CD4-positive, CD25-positive, alpha-beta regulatory T cell (primary cell): ENCODE results near the gene PPP1R17. TPM values are rescaled to one million over a fixed set of nuclear protein-coding genes. Genes with fewer than 3 reads are reported as not detected.

Source experiments
- ATAC-seq, 2 donors: fragments of 150-1000 bp; cut with Tn5 transposase; one replicate each; pipeline ENCODE4 v1.10.0; 2021; ENCODE audit warnings: low read depth in 2 of 2, moderate number of reproducible peaks in 2 of 2, moderate library complexity in 1 of 2
- DNase-seq, 3 donors: peaks; one replicate each; pipeline versions ENCODE4 v3.0.0 to v3.0.0-alpha.2; 2012 to 2022; ENCODE audit warnings: mixed read lengths in 1 of 3
- H3K27ac ChIP-seq: one replicate; pipeline ENCODE4 v1.7.0; 2013; ENCODE audit warnings: mild to moderate bottlenecking, low read length; ENCODE audit not compliant: insufficient read depth, poor library complexity, severe bottlenecking
- H3K27me3 ChIP-seq: one replicate; pipeline ENCODE4 v1.7.0; 2013; ENCODE audit warnings: low read length; ENCODE audit not compliant: control insufficient read depth, insufficient read depth
- H3K36me3 ChIP-seq: one replicate; pipeline ENCODE4 v1.7.0; 2013; ENCODE audit warnings: mild to moderate bottlenecking, low read length, moderate library complexity; ENCODE audit not compliant: control insufficient read depth, insufficient read depth
- H3K4me1 ChIP-seq: 2 replicates; pipeline ENCODE4 v1.7.0; 2013; ENCODE audit warnings: mild to moderate bottlenecking, low read length; ENCODE audit not compliant: insufficient read depth, control insufficient read depth, poor library complexity, severe bottlenecking
- H3K4me3 ChIP-seq: one replicate; pipeline ENCODE4 v1.7.0; 2013; ENCODE audit warnings: low read depth, mild to moderate bottlenecking, low read length, moderate library complexity
- H3K9me3 ChIP-seq, 2 experiments: 1 replicate in 1 of 2; 2 replicates in 1 of 2; pipeline ENCODE4 v1.7.0; 2013; ENCODE audit warnings: low read length in 2 of 2, mild to moderate bottlenecking in 1 of 2, moderate library complexity in 1 of 2; ENCODE audit not compliant: control insufficient read depth in 2 of 2
- H3K27ac Mint-ChIP-seq, 3 donors: one replicate each; pipeline ENCODE4 v1.8.0; 2020 to 2022; ENCODE audit warnings: mild to moderate bottlenecking in 3 of 3, mixed read lengths in 3 of 3, moderate library complexity in 2 of 3
- H3K27me3 Mint-ChIP-seq: one replicate; pipeline ENCODE4 v1.8.0; 2022; ENCODE audit warnings: mild to moderate bottlenecking, mixed read lengths
- H3K36me3 Mint-ChIP-seq: one replicate; pipeline ENCODE4 v1.8.0; 2020; ENCODE audit warnings: mixed read lengths
- H3K4me1 Mint-ChIP-seq, 4 donors: one replicate each; pipeline ENCODE4 v1.8.0; 2020 to 2022; ENCODE audit warnings: mixed read lengths in 4 of 4, mild to moderate bottlenecking in 1 of 4
- H3K4me3 Mint-ChIP-seq, 4 donors: one replicate each; pipeline ENCODE4 v1.8.0; 2020 to 2022; ENCODE audit warnings: mild to moderate bottlenecking in 4 of 4, mixed read lengths in 4 of 4, moderate library complexity in 3 of 4
- H3K9me3 Mint-ChIP-seq, 7 donors: one replicate each; pipeline ENCODE4 v1.8.0; 2020 to 2022; ENCODE audit warnings: mixed read lengths in 7 of 7, mild to moderate bottlenecking in 3 of 7, moderate library complexity in 2 of 7
- polyA plus RNA-seq, 4 donors: library from polyadenylated mRNA; unstranded; fragments of 300-500 nt; fragmentation: Illumina TruSeq; gene quantifications; one replicate each; pipeline ENCODE4 v1.2.3, GENCODE V29; 2021
- total RNA-seq: library from RNA; stranded (reverse); gene quantifications from one replicate; pipeline ENCODE4 v1.2.3, GENCODE V29; 2022

The PPP1R17 gene
- total RNA-seq (not detected), polyA plus RNA-seq (not detected)

GRCh38 chr7:31687024-31687748, at the start of gene PPP1R17:
Gene PPP1R17 (plus strand): TSS chr7:31687215. CDS start chr7:31692442, 5,227 bp downstream.
- H3K4me3 ChIP-seq: no peak within 1 kb of the TSS
- DNase-seq: no peak
- H3K27ac ChIP-seq: no peak within 1 kb of the TSS
- H3K36me3 ChIP-seq: no peaks in the 10 kb centered on the region
- no peaks in the 10 kb centered on the region for H3K27me3 ChIP-seq
- H3K4me1 ChIP-seq: no peaks in the 10 kb centered on the region
- Mint-ChIP-seq H3K4me3 (no peak within 1 kb of the TSS), H3K9me3 (peaks cover 0 to 3% (median 1%) of the 10 kb centered on the region in 7 donors), H3K36me3 (no peaks in the 10 kb centered on the region), H3K27ac (no peak within 1 kb of the TSS), H3K27me3 (peaks cover 7% of the 10 kb centered on the region), H3K4me1 (no peaks in the 10 kb centered on the region)
- no peak for ATAC-seq
- no peaks in the 10 kb centered on the region for H3K9me3 ChIP-seq

DNA sequence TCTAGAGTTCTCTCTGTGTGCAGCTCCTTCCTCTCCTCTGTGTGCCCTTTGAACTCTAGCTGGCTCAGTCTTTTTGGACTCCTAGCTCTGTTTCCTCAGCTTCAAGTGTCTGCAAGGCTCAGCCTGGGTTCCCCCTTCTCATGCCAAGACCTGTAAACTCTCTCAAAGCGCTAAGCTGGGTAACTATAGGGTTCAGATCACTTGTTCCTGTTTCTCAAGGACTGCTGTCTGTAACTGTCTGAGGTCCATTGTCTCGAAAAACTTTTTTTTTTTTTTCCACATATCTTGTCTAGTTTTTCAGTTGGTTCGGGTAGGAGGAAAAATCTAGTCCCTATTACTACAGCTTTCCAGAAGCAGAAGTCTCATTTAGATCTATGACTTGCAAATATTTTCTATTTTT, 46.6 kb upstream of the PPP1R17 start:
- Mint-ChIP-seq H3K4me3 (no peak overlapping the region), H3K4me1 (no peaks in the 10 kb centered on the region), H3K27ac (no peak overlapping the region), H3K9me3 (peaks cover 0 to 7% (median 0%) of the 10 kb centered on the region in 7 donors), H3K36me3 (no peaks in the 10 kb centered on the region), H3K27me3 (no peaks in the 10 kb centered on the region)
- H3K36me3 ChIP-seq: no peaks in the 10 kb centered on the region
- no peak overlapping the region for H3K4me3 ChIP-seq
- no peak overlapping the region for H3K27ac ChIP-seq
- no peaks in the 10 kb centered on the region for H3K9me3 ChIP-seq
- ATAC-seq (no peak), DNase-seq (no peak)
- H3K4me1 ChIP-seq: no peaks in the 10 kb centered on the region
- no peaks in the 10 kb centered on the region for H3K27me3 ChIP-seq

GRCh38 chr7:31642681-31643115, 44.3 kb upstream of the PPP1R17 start:
- Mint-ChIP-seq H3K4me1 (no peaks in the 10 kb centered on the region), H3K27me3 (no peaks in the 10 kb centered on the region), H3K4me3 (no peak overlapping the region), H3K9me3 (peaks cover 0 to 7% (median 0%) of the 10 kb centered on the region in 7 donors), H3K27ac (no peak overlapping the region), H3K36me3 (no peaks in the 10 kb centered on the region)
- Histone ChIP-seq H3K4me1 (no peaks in the 10 kb centered on the region), H3K36me3 (no peaks in the 10 kb centered on the region), H3K9me3 (no peaks in the 10 kb centered on the region), H3K4me3 (no peak overlapping the region), H3K27me3 (no peaks in the 10 kb centered on the region), H3K27ac (no peak overlapping the region)
- no peak for ATAC-seq
- DNase-seq: no peak

GRCh38 chr7:31646942-31647341, 40.1 kb upstream of the PPP1R17 start:
- H3K36me3 ChIP-seq: no peaks in the 10 kb centered on the region
- no peak overlapping the region for H3K4me3 ChIP-seq
- H3K9me3 ChIP-seq: no peaks in the 10 kb centered on the region
- H3K27me3 Mint-ChIP-seq: no peaks in the 10 kb centered on the region
- no peaks in the 10 kb centered on the region for H3K36me3 Mint-ChIP-seq
- no peaks in the 10 kb centered on the region for H3K4me1 ChIP-seq
- peaks cover 0 to 7% (median 0%) of the 10 kb centered on the region in 7 donors for H3K9me3 Mint-ChIP-seq
- ATAC-seq (no peak), DNase-seq (no peak)
- no peak overlapping the region for H3K27ac Mint-ChIP-seq
- no peak overlapping the region for H3K4me3 Mint-ChIP-seq
- H3K27me3 ChIP-seq: no peaks in the 10 kb centered on the region
- H3K4me1 Mint-ChIP-seq: no peaks in the 10 kb centered on the region
- H3K27ac ChIP-seq: no peak overlapping the region

- Histone ChIP-seq H3K4me1 (no peaks in the 10 kb centered on the region), H3K4me3 (no peak overlapping the region), H3K9me3 (no peaks in the 10 kb centered on the region), H3K36me3 (no peaks in the 10 kb centered on the region), H3K27ac (no peak overlapping the region), H3K27me3 (no peaks in the 10 kb centered on the region)
- DNase-seq (no peak), ATAC-seq (no peak)
- peaks cover 0 to 7% (median 0%) of the 10 kb centered on the region in 7 donors for H3K9me3 Mint-ChIP-seq
- no peaks in the 10 kb centered on the region for H3K4me1 Mint-ChIP-seq
- H3K27me3 Mint-ChIP-seq: no peaks in the 10 kb centered on the region
- H3K27ac Mint-ChIP-seq: no peak overlapping the region
- no peak overlapping the region for H3K4me3 Mint-ChIP-seq
- no peaks in the 10 kb centered on the region for H3K36me3 Mint-ChIP-seq
Measured at GRCh38 chr7:31647511-31647910, 39.5 kb upstream of the PPP1R17 start.

DNA sequence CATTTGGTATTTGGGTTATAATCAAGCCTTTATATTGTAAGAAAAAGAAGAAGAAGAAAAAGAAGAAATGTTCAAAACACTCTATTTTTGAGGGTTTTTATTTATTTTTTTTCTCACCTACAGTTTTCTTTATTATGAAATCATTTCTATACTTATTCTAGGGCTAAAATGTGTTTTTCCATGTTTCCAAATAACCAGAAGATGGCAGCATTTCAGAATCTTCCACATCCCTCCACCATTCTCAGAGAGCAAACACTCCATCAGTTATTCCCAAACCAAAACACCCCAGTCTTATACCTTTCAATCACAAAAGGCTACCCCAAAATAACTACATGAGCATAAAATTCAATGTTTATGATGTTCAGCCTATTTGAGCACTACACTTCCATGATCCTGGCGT, 38.7 kb upstream of the PPP1R17 start:
- Mint-ChIP-seq H3K4me3 (no peak overlapping the region), H3K27me3 (no peaks in the 10 kb centered on the region), H3K36me3 (no peaks in the 10 kb centered on the region), H3K4me1 (no peaks in the 10 kb centered on the region), H3K27ac (no peak overlapping the region), H3K9me3 (peaks cover 0 to 7% (median 0%) of the 10 kb centered on the region in 7 donors)
- Histone ChIP-seq H3K27me3 (no peaks in the 10 kb centered on the region), H3K4me3 (no peak overlapping the region), H3K9me3 (no peaks in the 10 kb centered on the region), H3K4me1 (no peaks in the 10 kb centered on the region), H3K27ac (no peak overlapping the region), H3K36me3 (no peaks in the 10 kb centered on the region)
- ATAC-seq (no peak), DNase-seq (no peak)

- Histone ChIP-seq H3K27me3 (no peaks in the 10 kb centered on the region), H3K36me3 (no peaks in the 10 kb centered on the region), H3K4me3 (no peak overlapping the region), H3K4me1 (no peaks in the 10 kb centered on the region), H3K9me3 (no peaks in the 10 kb centered on the region), H3K27ac (no peak overlapping the region)
- H3K4me1 Mint-ChIP-seq: no peaks in the 10 kb centered on the region
- no peak overlapping the region for H3K27ac Mint-ChIP-seq
- H3K27me3 Mint-ChIP-seq: no peaks in the 10 kb centered on the region
- H3K9me3 Mint-ChIP-seq: peaks cover 0 to 5% (median 0%) of the 10 kb centered on the region in 7 donors
- no peaks in the 10 kb centered on the region for H3K36me3 Mint-ChIP-seq
- ATAC-seq (no peak), DNase-seq (no peak)
- H3K4me3 Mint-ChIP-seq: no peak overlapping the region
Measured at GRCh38 chr7:31648880-31649279, 38.1 kb upstream of the PPP1R17 start.
